SK-MEL-5 (cell line): ENCODE results near the gene SLAMF1. TPM values are rescaled to one million over a fixed set of nuclear protein-coding genes. Genes with fewer than 3 reads are reported as not detected.
"Not testable (repeated sequence)": the region's sequence is repeated elsewhere in the genome, so short reads cannot be mapped to it uniquely, and the experiment has no call there.

Source experiments
- DNase-seq: peaks from one replicate; pipeline ENCODE4 v3.0.0-alpha.2; 2016; ENCODE audit warnings: low read depth, low spot score
- in situ Hi-C: cut with HindIII; loops from 2 replicates; pipeline ENCODE4 v1.10.0; 2016; ENCODE audit warnings: low sequenced_read_pairs, high pct_unique_total_duplicates, low pct_unique_long_range_greater_than_20kb
- total RNA-seq: library from RNA; depleted of rRNA; stranded (reverse); fragments of >200 nt; shearing (Covaris generic); gene quantifications from 2 replicates; pipeline ENCODE4 v1.2.3, GENCODE V29; 2014

The SLAMF1 gene
- total RNA-seq, 1 experiment from 2014 or later = not detected

GRCh38 chr1:160669276-160669675 lies 22.4 kb upstream of the SLAMF1 start:
- in situ Hi-C loops = no loop called here
- no peak for DNase-seq

- DNase-seq = no peak
- in situ Hi-C loops = no loop called here
These were observed 21.1 kb upstream of the SLAMF1 start for GRCh38 chr1:160667896-160668295.

DNA sequence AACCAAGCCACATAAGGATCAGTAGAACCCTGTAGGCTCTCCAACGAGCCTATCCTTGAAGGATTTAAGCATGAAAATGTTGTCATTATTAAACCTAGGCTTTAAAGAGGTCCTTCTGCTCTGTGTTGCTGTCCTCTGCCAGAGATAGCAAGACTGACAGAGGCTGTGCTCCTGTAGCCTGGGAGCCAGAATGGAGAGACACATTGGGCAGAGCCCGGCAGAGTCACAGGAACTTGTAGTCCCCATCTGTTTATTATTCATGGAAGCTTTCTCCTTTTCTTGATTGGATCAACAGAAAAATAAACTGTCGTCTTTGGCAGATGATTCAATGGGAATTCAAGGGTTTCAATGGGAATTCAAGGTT lies 19.2 kb upstream of the SLAMF1 start:
- in situ Hi-C loops = no loop called here
- no peak for DNase-seq

DNA sequence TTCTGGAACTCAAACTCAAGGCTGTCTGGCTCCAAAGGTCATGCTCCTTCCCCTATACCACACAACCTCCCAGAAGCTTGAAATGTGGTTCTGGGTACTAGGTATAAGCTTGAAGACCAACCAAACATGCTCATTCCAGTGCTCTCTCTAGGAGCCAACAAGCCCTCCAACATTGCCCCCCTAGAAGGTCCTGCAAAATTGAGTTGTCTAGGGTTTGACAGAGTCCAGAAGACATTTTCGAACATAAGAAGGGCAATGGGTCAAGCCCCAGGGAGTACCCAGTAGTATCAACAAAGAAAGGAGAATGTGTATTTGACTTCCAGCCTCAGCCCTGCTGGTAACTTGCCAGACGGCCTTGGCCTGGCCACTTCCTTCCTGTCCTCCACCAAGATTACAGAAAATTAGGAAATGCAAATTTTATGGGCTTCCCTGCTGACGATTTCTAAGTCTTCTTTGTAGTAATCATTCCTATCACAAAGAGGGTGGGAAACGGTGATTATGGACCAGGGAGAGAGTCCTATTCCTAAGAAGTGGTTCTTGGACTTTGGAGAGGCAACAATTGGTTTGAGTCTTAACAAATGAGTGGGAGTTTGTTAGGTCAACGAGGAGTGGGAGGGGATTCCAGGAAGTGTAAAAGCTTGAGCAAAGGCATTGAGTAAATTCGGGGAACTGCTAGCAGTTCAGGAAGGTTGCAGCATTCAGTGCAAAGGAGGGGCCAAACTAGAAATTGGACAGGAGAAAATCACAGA lies 18.7 kb upstream of the SLAMF1 start:
- in situ Hi-C loops = no loop called here
- DNase-seq = peak; percentile 8

DNA sequence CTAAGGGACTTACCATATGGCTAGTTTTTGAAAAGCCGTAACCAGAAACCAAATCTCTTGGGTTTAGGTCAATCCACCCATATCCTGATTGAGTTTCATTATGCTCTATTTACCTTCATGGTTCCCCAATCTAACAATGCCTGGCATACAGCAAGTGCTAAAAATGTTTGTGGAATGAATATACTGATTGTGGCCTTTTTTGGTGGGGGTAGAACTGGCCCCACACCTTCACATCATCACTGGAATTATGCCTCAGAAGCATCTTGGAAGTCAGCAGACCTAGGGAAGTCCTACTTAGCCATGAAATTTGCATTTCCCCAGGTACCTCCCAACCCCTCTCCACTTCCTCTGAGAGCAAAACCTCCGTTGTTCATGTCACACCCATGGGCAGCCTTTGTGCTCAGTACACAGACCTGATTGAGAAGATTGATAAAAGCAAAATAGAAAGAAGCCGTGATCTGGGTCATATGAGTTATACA lies 17.8 kb upstream of the SLAMF1 start:
- in situ Hi-C loops = no loop called here
- DNase-seq = peak; percentile 29

DNA sequence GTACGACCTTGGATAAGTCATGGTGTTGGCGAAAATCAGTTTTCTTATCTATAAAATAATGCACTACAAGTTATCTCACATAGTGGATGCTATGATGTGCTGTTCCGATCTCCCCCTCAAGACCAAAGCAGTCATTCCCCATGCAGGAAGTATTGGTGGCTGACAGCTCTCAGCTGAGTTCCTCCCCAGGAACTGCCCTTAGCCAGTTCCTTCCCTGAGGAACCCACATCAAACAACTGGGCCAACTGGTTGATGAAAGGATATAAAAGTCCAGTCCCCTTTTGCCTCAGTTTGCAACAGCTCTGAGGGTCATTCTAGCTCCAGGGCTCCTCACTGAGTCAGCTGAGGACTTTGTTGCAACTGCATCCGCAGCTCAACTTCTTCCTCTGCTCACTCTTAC lies 16.1 kb upstream of the SLAMF1 start:
- in situ Hi-C loops = no loop called here
- no peak for DNase-seq

DNA sequence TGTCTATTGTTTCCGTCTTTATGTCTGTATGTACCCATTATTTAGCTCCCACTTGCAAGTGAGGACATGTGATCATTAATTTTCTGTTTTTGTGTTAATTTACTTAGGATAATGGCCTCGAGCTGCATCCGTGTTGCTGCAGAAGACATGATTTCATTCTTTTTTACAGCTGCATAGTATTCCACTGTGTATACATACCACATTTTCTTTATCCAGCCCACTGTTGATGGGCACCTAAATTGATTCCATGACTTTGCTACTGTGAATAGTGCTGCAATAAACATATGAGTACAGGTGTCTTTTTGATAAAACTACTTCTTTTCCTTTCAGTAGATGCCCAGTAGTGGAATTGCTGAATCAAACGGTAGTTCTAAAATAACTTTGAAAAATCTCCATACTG lies 12.7 kb upstream of the SLAMF1 start:
- in situ Hi-C loops = no loop called here
- no peak for DNase-seq

GRCh38 chr1:160658814-160659193 lies 12.0 kb upstream of the SLAMF1 start:
- DNase-seq = no peak
- in situ Hi-C loops = no loop called here

DNA sequence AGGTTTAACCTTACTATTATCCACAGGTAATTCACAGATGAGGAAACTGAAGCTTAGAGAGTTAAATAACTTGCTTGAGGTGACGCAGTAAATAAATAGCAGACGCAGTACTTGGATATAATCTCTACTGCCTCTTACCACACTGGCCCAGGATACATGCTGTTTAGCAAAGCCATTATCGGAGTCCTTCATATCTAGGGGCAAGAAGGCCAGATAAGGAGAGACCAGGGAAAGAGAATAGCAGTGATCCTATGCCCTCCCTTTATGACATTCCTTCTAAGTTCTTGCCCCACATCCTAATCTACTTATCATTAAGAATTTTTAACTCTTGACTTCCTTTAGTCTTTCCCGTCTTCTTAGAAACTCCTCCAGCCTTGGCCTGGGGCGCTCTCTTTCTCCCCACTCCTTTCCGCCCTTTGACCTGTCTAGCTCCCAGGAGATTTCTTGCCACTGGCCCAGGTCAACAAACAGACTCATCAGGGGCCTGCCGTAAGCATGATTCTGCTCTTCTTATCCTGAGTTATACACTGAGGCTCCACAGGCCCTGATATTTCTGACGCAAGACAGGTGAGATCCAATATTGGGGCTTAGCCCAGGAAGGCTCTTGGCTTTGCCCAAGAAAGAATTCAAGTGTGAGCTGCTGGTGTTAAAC lies 11.4 kb upstream of the SLAMF1 start:
- no peak for DNase-seq
- in situ Hi-C loops = no loop called here

DNA sequence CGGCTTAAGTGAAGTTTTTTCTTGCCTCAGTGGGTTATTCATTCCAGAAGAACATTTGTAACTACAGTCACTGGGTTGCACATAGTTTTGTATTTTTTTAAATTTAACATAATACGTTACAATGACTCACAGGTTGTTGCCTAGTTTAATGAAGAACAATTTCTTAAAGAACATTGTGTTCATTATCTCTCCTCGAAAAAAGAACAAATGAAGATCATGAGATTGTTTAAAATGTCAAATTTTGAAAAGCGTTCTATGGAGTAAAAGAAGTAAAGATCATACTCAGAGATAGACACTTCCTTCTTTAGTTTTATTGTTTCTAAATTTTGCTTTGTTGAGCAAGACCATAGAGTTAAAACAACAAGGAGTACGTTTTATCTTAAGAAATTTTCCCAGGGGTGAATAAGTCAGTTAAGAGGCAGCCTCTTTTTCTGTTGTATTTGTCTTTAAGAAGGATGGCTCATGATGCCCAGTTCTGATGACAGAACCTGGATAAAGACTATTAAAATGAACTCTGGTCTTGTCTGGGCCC lies 10.5 kb upstream of the SLAMF1 start:
- in situ Hi-C loops = no loop called here
- DNase-seq = no peak

DNA sequence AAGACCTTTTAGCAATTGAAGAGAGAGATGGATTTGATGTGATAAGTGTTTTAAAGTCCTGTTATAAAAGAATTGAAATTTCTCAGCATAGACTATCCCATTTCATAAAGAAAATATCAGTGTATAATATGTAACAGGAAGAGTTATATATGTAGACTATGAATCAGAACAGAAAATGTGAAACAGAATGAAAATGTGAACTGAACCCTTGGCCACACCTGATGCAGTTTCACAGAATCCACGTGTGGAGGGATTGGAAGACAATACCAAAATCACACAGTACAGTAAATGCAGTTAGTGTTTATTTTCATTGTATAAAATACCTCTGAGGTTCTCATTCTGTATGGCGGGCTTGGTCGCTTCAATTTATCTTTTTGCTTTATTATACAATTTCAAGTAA lies 9.9 kb upstream of the SLAMF1 start:
- DNase-seq = no peak
- in situ Hi-C loops = no loop called here

DNA sequence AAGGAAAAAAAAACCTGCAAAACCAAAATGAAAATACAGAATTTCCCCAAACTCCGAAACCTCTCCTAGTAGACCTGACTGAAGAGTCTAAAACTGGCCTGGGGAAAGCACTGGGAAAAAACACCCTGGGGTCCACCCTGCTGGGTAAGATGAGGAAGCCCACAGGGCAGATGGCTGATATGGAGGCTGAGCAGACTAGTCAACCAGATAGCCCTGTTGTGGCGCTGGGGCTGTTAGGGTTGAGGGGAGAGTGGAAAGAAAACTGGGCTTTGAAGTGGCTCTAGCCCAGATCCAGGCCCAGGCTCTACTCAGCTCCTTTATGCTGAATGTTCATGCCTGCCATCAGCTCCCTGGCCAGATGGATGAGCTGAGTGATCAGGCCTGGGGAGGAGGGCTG lies 6.8 kb upstream of the SLAMF1 start:
- in situ Hi-C loops = no loop called here
- DNase-seq = no peak

GRCh38 chr1:160652924-160653619 lies 6.2 kb upstream of the SLAMF1 start:
- in situ Hi-C loops = no loop called here
- no peak for DNase-seq

DNA sequence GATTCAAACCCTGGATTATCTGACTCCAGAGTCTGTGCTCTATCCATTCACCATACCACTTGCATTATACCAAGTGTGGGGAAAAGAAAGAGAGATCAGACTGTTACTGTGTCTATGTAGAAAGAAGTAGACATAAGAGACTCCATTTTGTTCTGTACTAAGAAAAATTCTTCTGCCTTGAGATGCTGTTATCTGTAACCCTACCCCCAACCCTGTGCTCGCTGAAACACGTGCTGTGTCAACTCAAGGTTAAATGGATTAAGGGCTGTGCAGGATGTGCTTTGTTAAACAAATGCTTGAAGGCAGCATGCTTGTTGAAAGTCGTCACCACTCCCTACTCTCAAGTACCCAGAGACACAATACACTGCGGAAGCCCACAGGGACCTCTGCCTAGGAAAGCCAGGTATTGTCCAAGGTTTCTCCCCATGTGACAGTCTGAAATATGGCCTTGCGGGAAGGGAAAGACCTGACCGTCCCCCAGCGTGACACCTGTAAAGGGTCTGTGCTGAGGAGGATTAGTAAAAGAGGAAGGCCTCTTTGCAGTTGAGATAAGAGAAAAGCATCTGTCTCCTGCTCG lies 5.3 kb upstream of the SLAMF1 start:
- in situ Hi-C loops, DNase-seq: not testable (repeated sequence)

GRCh38 chr1:160651433-160652064 lies 4.7 kb upstream of the SLAMF1 start:
- no peak for DNase-seq
- in situ Hi-C loops = no loop called here

DNA sequence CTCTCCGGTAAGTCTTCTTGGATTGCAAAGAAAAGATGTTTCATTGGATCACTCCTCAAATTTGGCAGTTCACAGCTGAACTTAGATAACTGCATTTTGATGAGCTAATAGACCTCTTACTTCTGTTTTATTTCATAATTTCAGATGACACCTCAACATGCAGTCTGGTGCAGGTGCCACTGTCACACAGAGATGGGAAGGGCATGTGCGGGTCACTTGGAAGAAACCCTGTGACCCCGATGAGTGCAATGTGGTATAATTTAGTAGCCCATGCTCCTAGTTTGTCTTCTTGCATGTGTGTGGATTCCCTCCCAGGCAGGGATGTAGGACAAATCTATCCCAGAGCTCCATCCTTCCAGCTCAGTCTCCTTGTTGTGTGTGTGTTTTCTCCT lies 481 bp upstream of the SLAMF1 start:
- in situ Hi-C loops = no loop called here
- no peak for DNase-seq

DNA sequence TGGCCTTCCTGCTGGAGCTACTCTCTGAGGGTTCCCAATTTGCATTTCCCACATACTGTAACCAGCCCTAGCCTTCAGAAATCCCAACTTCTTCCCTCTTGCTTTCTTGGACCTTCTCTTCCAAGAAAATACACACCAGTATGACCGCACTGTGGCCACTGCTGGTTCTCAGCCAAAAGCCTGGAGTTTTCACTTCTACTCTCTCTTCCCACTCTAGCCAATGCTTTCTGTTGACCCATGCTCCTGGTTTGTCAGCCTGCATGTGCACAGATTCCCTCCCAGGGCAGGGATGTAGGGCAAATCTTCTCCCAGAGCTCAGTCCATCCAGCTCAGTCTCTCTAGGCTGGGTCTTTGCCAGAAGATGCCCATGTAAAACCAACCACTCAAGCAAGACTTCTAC lies 664 bp downstream of the SLAMF1 start:
- no peak for DNase-seq
- in situ Hi-C loops = no loop called here
